ENCODE data around the gene ARHGAP10.

ARHGAP10 gene

DNA sequence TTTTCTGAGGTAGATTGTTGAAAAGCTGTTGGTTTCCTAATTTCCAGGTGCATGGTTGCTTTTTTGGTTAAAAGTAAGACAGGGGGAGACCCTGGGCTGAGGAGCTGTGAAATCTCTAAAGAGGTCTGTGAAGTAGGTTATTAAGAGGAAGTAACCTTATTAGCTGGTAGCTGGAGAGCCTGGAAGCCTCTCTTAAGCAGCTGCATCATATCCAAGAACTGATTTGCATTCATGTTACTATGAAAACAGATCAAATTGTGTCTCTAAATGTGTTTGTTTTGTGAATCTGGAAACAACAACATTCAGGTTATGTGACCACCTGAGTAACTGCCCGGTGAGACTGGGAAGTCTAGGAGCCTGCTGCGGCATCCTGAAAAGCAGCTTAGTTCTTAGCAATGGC lies 54.1 kb downstream of the ARHGAP10 start:
- H4K20me1 ChIP-seq (ENCODE audit: insufficient read depth, low read length): peaks cover 6% of the 10 kb centered on the region; the same call in 1 of the 2 replicates
- no peak overlapping the region for H3K27ac ChIP-seq (ENCODE audit: low read length)
- peaks cover 75% of the 10 kb centered on the region for H3K79me2 ChIP-seq (ENCODE audit: low read length)
- H3K4me1 ChIP-seq (ENCODE audit: low read length): no peaks in the 10 kb centered on the region; the same call in 1 of the 2 replicates
- H3K4me2 ChIP-seq (ENCODE audit: low read depth, low read length): no peak overlapping the region
- no peak overlapping the region for H3K9ac ChIP-seq (ENCODE audit: low read length)
- no peak overlapping the region for H2AFZ ChIP-seq (ENCODE audit: low read length)
- H3K9me3 ChIP-seq (replicated peaks; ENCODE audit: insufficient read depth, low read length): no peaks in the 10 kb centered on the region
- H3K27me3 ChIP-seq (replicated peaks; ENCODE audit: insufficient read depth, low read length): no peaks in the 10 kb centered on the region
- H3K36me3 ChIP-seq (replicated peaks; ENCODE audit: insufficient read depth, low read length): no peaks in the 10 kb centered on the region; the same call in 1 of the 2 replicates
- H3K4me3 ChIP-seq (ENCODE audit: low read length): no peak overlapping the region
- no peaks in the 10 kb centered on the region for H3K9me2 ChIP-seq (replicated peaks; ENCODE audit: insufficient read depth, low read length)
- TF ChIP-seq EZH2 (optimal IDR thresholded peaks at IDR 0.05; ENCODE audit: low read depth, low read length): no peak
- TF ChIP-seq EZH2phosphoT487 (IDR thresholded peaks at IDR 0.05; ENCODE audit: low read length): no peak
- TF ChIP-seq, protein P1, sequence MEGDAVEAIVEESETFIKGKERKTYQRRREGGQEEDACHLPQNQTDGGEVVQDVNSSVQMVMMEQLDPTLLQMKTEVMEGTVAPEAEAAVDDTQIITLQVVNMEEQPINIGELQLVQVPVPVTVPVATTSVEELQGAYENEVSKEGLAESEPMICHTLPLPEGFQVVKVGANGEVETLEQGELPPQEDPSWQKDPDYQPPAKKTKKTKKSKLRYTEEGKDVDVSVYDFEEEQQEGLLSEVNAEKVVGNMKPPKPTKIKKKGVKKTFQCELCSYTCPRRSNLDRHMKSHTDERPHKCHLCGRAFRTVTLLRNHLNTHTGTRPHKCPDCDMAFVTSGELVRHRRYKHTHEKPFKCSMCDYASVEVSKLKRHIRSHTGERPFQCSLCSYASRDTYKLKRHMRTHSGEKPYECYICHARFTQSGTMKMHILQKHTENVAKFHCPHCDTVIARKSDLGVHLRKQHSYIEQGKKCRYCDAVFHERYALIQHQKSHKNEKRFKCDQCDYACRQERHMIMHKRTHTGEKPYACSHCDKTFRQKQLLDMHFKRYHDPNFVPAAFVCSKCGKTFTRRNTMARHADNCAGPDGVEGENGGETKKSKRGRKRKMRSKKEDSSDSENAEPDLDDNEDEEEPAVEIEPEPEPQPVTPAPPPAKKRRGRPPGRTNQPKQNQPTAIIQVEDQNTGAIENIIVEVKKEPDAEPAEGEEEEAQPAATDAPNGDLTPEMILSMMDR (IDR thresholded peaks at IDR 0.05; ENCODE audit: low read length): no peak
- DNase-seq: no peak
- peaks cover 2% of the 10 kb centered on the region; the same call in 1 of the 2 replicates for H3F3A ChIP-seq (ENCODE audit: insufficient read depth, low read length)

DNA sequence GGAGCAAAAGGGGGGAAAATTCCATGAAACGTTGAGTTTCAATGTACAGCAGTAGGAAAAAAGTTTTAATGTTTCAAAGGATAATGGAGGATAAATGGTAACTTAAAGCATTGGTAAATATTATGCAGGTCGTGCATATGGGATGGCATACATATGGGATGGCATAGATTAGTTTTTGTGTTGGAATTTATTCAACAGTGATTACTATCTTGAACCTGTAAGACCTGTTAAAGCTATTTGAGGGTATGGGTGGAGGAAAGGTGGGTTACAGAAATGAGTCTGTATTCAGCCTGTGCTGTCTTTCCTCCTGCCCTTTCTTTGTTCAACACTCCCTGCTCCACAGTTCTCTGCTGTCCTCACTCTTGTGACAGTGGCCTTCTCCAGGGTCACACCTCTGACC lies 54.6 kb downstream of the ARHGAP10 start:
- Histone ChIP-seq H3K27ac (ENCODE audit: low read length) (no peak overlapping the region), H3K79me2 (ENCODE audit: low read length) (peaks cover 75% of the 10 kb centered on the region), H3K36me3 (replicated peaks; ENCODE audit: insufficient read depth, low read length) (no peaks in the 10 kb centered on the region; the same call in 1 of the 2 replicates), H4K20me1 (ENCODE audit: insufficient read depth, low read length) (peaks cover 6% of the 10 kb centered on the region; the same call in 1 of the 2 replicates), H3K9ac (ENCODE audit: low read length) (no peak overlapping the region), H3K9me2 (replicated peaks; ENCODE audit: insufficient read depth, low read length) (no peaks in the 10 kb centered on the region), H3K4me1 (ENCODE audit: low read length) (no peaks in the 10 kb centered on the region; the same call in 1 of the 2 replicates), H3K4me2 (ENCODE audit: low read depth, low read length) (no peak overlapping the region), H3F3A (ENCODE audit: insufficient read depth, low read length) (peaks cover 2% of the 10 kb centered on the region; the same call in 1 of the 2 replicates), H3K4me3 (ENCODE audit: low read length) (no peak overlapping the region), H3K27me3 (replicated peaks; ENCODE audit: insufficient read depth, low read length) (no peaks in the 10 kb centered on the region), H3K9me3 (replicated peaks; ENCODE audit: insufficient read depth, low read length) (no peaks in the 10 kb centered on the region), H2AFZ (ENCODE audit: low read length) (no peak overlapping the region)
- no peak for DNase-seq
- TF ChIP-seq, protein P1 (IDR thresholded peaks at IDR 0.05; ENCODE audit: low read length): no peak
- TF ChIP-seq EZH2phosphoT487 (IDR thresholded peaks at IDR 0.05; ENCODE audit: low read length): no peak
- no peak for TF ChIP-seq EZH2 (optimal IDR thresholded peaks at IDR 0.05; ENCODE audit: low read depth, low read length)

DNA sequence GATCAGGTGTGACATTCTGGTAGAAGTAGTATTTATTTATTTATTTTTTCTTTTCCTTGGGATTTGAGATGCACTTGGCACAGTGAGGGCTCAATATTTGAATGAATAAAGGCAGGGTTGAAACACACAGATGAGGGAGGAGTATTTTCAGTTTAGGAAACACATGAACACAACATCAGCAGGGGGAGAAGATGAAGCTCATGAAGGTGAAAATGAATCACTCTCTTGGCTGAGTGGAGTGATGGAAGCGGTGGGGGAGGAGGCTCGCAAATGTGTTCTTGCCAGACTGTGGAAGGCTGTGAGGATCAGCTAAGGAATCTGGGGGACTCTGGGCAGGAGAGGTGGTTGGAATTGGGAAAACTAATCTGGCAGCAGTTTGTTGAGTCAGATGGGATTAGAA lies 55.3 kb downstream of the ARHGAP10 start:
- Histone ChIP-seq H3K27ac (ENCODE audit: low read length) (no peak overlapping the region), H3K9me3 (replicated peaks; ENCODE audit: insufficient read depth, low read length) (no peaks in the 10 kb centered on the region), H4K20me1 (ENCODE audit: insufficient read depth, low read length) (peaks cover 6% of the 10 kb centered on the region; the same call in 1 of the 2 replicates), H3K9me2 (replicated peaks; ENCODE audit: insufficient read depth, low read length) (no peaks in the 10 kb centered on the region), H3K4me3 (ENCODE audit: low read length) (no peak overlapping the region), H3K4me2 (ENCODE audit: low read depth, low read length) (no peak overlapping the region), H3K4me1 (ENCODE audit: low read length) (no peaks in the 10 kb centered on the region; the same call in 1 of the 2 replicates), H3K79me2 (ENCODE audit: low read length) (peaks cover 75% of the 10 kb centered on the region), H2AFZ (ENCODE audit: low read length) (no peak overlapping the region), H3F3A (ENCODE audit: insufficient read depth, low read length) (peaks cover 2% of the 10 kb centered on the region; the same call in 1 of the 2 replicates), H3K27me3 (replicated peaks; ENCODE audit: insufficient read depth, low read length) (no peaks in the 10 kb centered on the region), H3K36me3 (replicated peaks; ENCODE audit: insufficient read depth, low read length) (no peaks in the 10 kb centered on the region; the same call in 1 of the 2 replicates), H3K9ac (ENCODE audit: low read length) (no peak overlapping the region)
- TF ChIP-seq EZH2phosphoT487 (IDR thresholded peaks at IDR 0.05; ENCODE audit: low read length) (no peak), EZH2 (optimal IDR thresholded peaks at IDR 0.05; ENCODE audit: low read depth, low read length) (no peak)
- TF ChIP-seq, protein P1 (IDR thresholded peaks at IDR 0.05; ENCODE audit: low read length): no peak
- DNase-seq: no peak

All from MM.1S (cell line).